IPS-NIHi7 (cell line): ENCODE results near the gene KRTAP5-8.
"Not testable (repeated sequence)": the region's sequence is repeated elsewhere in the genome, so short reads cannot be mapped to it uniquely, and the experiment has no call there.

Experiments
- DNase-seq: peaks from one replicate; pipeline ENCODE4 v3.0.0; 2012; ENCODE audit warnings: mixed read lengths; ENCODE audit errors: extremely low spot score

The KRTAP5-8 gene

GRCh38 chr11:71537977-71538665 lies at the start of gene KRTAP5-8:
TSS of gene KRTAP5-8 (plus strand) at chr11:71538025. CDS start at chr11:71538056, 31 bp downstream.
- not testable (repeated sequence) for DNase-seq

GRCh38 chr11:71488681-71489270 lies 49.0 kb upstream of the KRTAP5-8 start:
- DNase-seq = no peak

- DNase-seq = no peak
These were observed 48.3 kb upstream of the KRTAP5-8 start for GRCh38 chr11:71489311-71490043.

- DNase-seq = no peak
These were observed 47.6 kb upstream of the KRTAP5-8 start for GRCh38 chr11:71490044-71490730.

GRCh38 chr11:71490731-71491390 lies 47.0 kb upstream of the KRTAP5-8 start:
- no peak for DNase-seq

GRCh38 chr11:71491531-71491930 lies 46.3 kb upstream of the KRTAP5-8 start:
- DNase-seq = no peak

- DNase-seq = no peak
These were observed 45.9 kb upstream of the KRTAP5-8 start for GRCh38 chr11:71491940-71492339.

GRCh38 chr11:71495286-71496230 lies 42.3 kb upstream of the KRTAP5-8 start:
- DNase-seq = no peak

GRCh38 chr11:71496421-71496820 lies 41.4 kb upstream of the KRTAP5-8 start:
- no peak for DNase-seq

GRCh38 chr11:71498091-71498490 lies 39.7 kb upstream of the KRTAP5-8 start:
- DNase-seq = no peak

- no peak for DNase-seq
These were observed 38.7 kb upstream of the KRTAP5-8 start for GRCh38 chr11:71499125-71499524.

GRCh38 chr11:71499546-71499945 lies 38.3 kb upstream of the KRTAP5-8 start:
- DNase-seq = no peak

GRCh38 chr11:71500601-71501021 lies 37.2 kb upstream of the KRTAP5-8 start:
- no peak for DNase-seq

- DNase-seq = no peak
These were observed 36.5 kb upstream of the KRTAP5-8 start for GRCh38 chr11:71501071-71501985.

GRCh38 chr11:71502026-71502425 lies 35.8 kb upstream of the KRTAP5-8 start:
- no peak for DNase-seq

- no peak for DNase-seq
These were observed 34.9 kb upstream of the KRTAP5-8 start for GRCh38 chr11:71502871-71503435.

- DNase-seq = peak; percentile 41
These were observed 33.3 kb upstream of the KRTAP5-8 start for GRCh38 chr11:71504531-71504930.

GRCh38 chr11:71505001-71505400 lies 32.8 kb upstream of the KRTAP5-8 start:
- DNase-seq = no peak

- DNase-seq = no peak
These were observed 32.0 kb upstream of the KRTAP5-8 start for GRCh38 chr11:71505781-71506180.
